Activated T-cell treated with anti-CD3 and anti-CD28 coated beads for 24 hours (primary cell): Measurements from ENCODE around the gene TCP11L2.
"Not testable (repeated sequence)": the region's sequence is repeated elsewhere in the genome, so short reads cannot be mapped to it uniquely, and the experiment has no call there.

Experiments
- DNase-seq: peaks from one replicate; pipeline ENCODE4 v3.0.0-alpha.2; 2020; ENCODE audit warnings: low read depth

The TCP11L2 gene

DNA sequence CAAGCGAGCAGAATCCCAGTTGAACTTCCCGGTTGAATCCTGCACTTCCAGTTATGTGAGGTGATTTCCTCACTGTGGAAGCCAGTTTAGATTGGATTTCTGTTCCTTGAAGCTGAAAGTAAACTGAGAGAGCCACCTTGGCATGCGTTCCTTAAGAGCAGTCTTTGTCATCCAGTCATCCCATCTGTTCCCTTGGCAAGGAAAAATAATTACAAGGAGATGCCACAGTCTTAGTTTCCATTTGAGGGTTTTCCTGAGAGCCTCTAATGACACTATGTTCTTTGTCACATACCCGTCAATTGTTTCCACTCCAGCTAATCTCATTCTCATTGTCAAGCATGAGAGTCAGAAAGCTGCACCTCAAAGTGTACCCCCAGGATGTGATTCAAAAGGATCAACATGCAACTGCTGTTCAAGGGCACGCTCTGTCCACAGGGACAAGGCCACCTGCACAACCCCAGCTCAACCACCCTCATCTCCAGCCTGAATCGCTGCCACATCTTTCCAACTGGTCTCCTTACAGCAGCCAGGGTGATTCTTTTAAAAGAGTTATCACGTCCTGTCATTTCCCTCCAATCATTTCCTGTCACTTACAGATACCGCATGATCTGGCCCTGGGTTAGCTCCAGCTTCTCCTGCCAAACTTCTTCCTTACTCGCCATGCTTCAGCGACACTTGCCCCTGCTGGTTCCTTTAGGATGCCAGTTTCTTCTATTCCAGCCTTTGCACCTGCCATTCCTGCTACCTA is 18.0 kb upstream of the TCP11L2 start:
- no peak for DNase-seq

GRCh38 chr12:106285982-106286381 is 16.6 kb upstream of the TCP11L2 start:
- no peak for DNase-seq

DNA sequence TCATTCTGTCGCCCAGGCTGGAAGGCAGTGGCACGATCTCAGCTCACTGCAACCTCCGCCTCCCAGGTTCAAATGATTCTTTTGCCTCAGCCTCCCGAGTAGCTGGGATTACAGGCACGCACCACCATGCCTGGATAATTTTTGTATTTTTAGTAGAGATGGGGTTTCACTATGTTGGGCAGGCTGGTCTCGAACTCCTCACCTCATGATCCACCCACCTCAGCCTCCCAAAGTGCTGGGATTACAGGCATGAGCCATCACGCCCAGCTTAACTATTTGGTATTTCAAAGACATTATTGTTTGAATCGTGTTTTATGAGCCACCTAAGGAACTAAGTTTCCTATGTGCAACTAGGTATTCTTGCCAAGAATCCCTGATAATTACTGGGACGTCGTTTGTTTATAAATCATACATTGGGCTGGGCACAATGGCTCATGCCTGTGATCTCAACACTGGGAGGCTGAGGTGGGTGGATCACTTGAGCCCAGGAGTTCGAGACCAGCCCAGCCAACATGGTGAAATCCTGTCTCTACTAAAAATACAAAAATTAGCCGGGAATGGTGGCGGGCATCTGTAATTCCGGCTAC is 15.9 kb upstream of the TCP11L2 start:
- DNase-seq, result not testable (repeated sequence)

- no peak for DNase-seq
Measured at GRCh38 chr12:106287364-106287763, 15.2 kb upstream of the TCP11L2 start.

- no peak for DNase-seq
Measured at GRCh38 chr12:106288101-106288493, 14.4 kb upstream of the TCP11L2 start.

GRCh38 chr12:106288494-106289195 is 13.9 kb upstream of the TCP11L2 start:
- DNase-seq, result peak; percentile 20

DNA sequence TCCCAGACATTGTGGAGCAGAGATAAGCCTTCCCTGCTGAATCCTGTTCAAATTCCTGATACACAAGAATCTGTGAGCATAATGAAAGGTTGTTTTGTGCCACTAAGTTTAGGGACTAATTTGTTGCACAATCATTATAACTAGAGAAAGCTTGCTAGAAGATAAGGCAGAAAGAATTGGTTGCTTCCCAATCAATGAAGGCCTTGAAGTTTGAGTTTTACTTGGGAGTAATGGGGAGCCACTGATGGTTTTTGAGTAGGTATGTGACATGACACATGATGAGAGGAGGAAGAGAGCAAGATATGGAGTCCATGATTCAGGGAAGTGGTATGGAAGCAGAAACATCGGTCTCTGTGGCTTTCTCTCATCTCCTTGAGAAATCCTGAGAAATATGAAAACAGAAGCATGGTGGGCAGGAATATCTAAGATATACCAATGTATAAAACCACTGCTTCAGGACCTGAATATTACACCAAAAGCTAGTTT is 13.3 kb upstream of the TCP11L2 start:
- DNase-seq, result no peak

GRCh38 chr12:106290666-106291065 is 11.9 kb upstream of the TCP11L2 start:
- DNase-seq, result no peak

DNA sequence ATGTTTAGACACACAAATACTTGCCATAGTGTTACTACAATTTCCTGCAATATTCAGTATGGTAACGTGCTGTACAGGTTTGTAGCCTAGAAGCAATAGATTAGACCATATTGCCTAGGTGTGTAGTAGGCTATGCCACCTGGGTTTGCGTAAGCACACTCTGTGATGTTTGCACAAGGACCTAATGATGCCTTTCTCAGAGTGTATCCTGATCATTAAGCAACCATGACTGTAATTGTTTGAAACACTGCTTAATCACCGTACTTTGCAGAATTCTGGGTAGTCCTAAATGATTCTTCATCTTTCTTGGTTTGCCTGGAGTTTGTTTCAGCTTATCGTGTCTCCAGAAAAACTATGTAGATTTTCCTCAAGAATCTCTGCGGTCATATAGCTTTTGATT is 11.2 kb upstream of the TCP11L2 start:
- DNase-seq, result no peak

- DNase-seq, result no peak
Measured at GRCh38 chr12:106292339-106292738, 10.2 kb upstream of the TCP11L2 start.

GRCh38 chr12:106296179-106296877 is 6.2 kb upstream of the TCP11L2 start:
- no peak for DNase-seq

- no peak for DNase-seq
Measured at GRCh38 chr12:106297075-106297474, 5.5 kb upstream of the TCP11L2 start.

DNA sequence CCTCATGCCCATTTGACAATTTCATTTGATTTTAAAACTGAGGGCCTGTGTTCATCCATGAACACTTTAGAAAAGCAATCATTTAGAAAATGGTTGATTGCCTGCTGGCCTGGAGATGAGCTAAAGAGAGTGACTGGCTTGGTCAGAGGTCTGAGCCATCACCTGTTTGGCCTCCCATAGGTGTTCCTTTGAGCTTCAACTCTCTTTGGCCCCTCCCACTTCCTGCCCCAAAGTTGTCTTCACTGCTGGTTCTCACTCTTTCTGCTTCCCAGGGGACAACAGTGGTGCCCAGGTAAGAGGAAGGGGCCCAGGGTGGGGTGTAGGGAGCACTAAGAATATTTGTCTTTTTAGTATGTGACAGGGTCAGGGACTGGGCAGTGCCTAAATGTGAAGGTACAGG is 4.9 kb upstream of the TCP11L2 start:
- no peak for DNase-seq

- DNase-seq, result no peak
Measured at GRCh38 chr12:106299202-106299774, 3.2 kb upstream of the TCP11L2 start.

- DNase-seq, result no peak
Measured at GRCh38 chr12:106300761-106301160, 1.8 kb upstream of the TCP11L2 start.

DNA sequence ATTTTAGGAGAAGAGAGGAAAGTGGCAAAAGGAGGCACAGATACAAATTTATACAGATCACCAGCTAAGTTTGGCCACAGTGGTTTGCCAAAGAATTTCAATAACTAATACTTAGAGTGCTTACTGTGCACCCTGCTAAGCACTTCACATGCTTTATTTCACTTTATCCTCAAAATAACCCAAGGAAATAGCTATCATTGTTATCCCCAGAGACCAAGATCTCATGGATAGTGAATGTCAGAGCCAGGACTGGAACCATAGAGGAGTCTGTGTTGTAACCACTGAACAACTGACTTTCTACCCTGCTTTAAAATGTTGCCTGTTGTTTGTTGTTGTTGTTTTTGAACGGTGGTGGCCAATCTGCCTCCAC is 1.3 kb upstream of the TCP11L2 start:
- no peak for DNase-seq

DNA sequence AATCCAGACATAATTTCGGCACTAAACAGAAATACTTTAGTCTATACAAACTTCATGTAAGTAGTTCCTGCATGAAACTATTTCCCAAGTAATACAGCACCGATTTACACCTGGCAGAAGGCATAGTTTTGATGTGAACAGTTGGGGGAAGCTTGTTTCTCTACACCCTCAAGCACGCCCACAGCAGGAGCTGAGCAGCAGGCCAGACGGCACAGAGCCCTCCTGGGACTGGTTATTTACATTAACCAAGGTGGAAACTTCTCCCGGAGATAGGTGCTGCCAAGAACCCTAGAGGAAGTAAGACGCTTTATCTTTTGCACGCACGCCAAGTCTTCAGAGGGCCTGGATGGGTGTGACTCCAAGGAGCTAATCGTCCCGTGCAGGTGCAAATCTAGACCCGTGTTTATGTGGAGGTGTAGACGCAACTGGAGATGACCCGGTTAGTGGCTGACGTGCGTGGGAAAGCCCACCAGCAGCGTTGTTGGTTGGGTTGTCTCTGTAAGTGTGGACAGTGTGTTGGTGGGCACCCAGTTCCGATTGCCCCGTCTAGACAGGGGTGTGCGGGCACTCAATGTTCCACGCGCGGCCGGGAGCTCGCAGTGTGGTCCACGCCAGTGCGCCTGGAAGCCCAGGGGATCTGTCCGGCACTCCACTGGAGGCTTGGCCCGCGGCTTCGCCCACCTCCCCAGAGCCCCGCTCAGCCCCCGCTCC is 767 bp upstream of the TCP11L2 start:
- peak; percentile 36 for DNase-seq

GRCh38 chr12:106303202-106303820 is 778 bp downstream of the TCP11L2 start:
- peak; percentile 55 for DNase-seq

GRCh38 chr12:106304001-106304421 is 1.5 kb downstream of the TCP11L2 start:
- DNase-seq, result no peak

DNA sequence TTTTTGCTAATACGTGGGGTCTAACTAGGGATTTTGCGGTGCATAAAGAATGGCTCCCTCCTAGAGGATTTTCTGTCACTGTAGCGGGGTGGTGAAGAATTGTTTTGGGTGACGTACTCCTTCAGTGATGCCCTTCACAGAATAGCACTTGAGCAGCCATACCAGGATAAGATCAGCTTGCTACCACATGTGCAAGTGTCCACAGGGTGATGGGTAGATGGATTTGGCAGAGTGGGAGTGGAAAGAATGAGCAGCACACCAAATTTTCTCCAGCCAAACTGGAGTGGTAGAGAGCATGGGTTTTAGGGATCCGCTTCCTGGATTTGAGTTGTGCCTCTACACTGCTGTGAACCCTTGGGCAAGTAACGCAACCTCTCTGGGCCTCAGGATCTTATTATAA is 2.3 kb downstream of the TCP11L2 start:
- no peak for DNase-seq

GRCh38 chr12:106305376-106305775 is 2.8 kb downstream of the TCP11L2 start:
- no peak for DNase-seq
